Measurements from ENCODE around the gene BTBD16. TPM values are rescaled to one million over a fixed set of nuclear protein-coding genes. Genes with fewer than 3 reads are reported as not detected.

Gene BTBD16
- total and polyA plus RNA-seq, 2 donors (not counting 3 experiments of a cell fraction or from before 2014, with no cell fraction given), result 0.04 TPM; not detected in 1

DNA sequence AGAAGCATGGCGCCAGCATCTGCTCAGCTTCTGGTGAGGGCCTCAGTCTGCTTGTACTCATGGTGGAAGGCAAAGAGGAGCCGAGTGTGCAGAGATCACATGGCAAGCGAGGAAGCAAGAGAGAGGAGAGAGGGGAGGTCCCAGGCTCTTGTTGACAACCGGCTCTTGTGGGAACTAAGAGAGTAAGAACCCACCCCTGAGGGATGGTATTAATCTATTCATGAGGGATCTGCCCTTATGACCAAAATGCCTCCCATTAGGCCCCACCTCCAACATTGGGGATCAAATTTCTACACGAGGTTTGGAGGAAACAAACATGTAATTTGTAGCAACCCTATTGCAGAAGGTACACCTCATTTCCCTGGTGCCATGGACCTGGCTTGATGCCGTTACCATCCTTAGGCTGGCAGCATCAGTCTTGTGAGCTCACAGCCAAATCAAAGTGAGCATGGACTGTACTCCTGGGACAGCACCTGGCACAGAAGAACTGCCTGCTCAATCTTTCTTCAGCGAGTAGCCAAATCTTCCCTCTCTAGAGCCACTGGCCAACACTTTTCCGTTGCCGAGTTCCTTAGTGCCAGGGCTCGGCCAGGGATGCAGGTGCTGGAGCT lies 6.5 kb downstream of the BTBD16 start:
- BruUV-seq (replicated peaks), result no TSS peak
- no peak overlapping the region for H2AFZ ChIP-seq (ENCODE audit: low read depth, low read length)
- H3K9me3 ChIP-seq (replicated peaks; ENCODE audit: control insufficient read depth, insufficient read depth, low read length), result no peaks in the 10 kb centered on the region
- H4K20me1 ChIP-seq (replicated peaks; ENCODE audit: control insufficient read depth, extremely low read depth, insufficient read depth, low read length), result no peaks in the 10 kb centered on the region
- ChIA-PET POLR2A (no interaction called here), CTCF (interaction anchor here (0.7 to 3.2 kb wide), 5 partner anchors 9 to 377 kb away, joined by 3 to 30 read pairs (median 6); no protein-coding TSS in a partner anchor)
- no peaks in the 10 kb centered on the region for H3K9me1 ChIP-seq (replicated peaks; ENCODE audit: control insufficient read depth, extremely low read depth, insufficient read depth, low read length)
- FAIRE-seq, result no peak
- dilution Hi-C loops (cut with MboI; ENCODE audit: extremely low pct_ligation_motif_present, low sequenced_read_pairs), result loop anchor here (25.0 kb wide), 1 partner anchor 160 kb away; no protein-coding TSS in a partner anchor
- no peak overlapping the region for H3K27ac ChIP-seq (ENCODE audit: insufficient read depth, low read depth, low read length)
- intact Hi-C loops (cut with micrococcal nuclease), result no loop called here
- H3K4me2 ChIP-seq (ENCODE audit: insufficient read depth, low read length), result no peak overlapping the region
- no peaks in the 10 kb centered on the region for H3K79me2 ChIP-seq (ENCODE audit: control insufficient read depth, insufficient read depth, low read length)
- DNase-seq (ENCODE audit: low read depth, low spot score), result no peak
- no peaks in the 10 kb centered on the region for H3K27me3 ChIP-seq (ENCODE audit: control insufficient read depth in 2 of 2, insufficient read depth in 2 of 2, low read length in 2 of 2)
- H3K4me3 ChIP-seq (replicated peaks in 1 of 3; ENCODE audit: insufficient read depth in 1 of 3, low read depth in 1 of 3, low read length in 3 of 3), result no peak overlapping the region
- no peak overlapping the region for H3K9ac ChIP-seq (replicated peaks; ENCODE audit: extremely low read depth, insufficient read depth, low read length)
- TF ChIP-seq, protein P1, sequence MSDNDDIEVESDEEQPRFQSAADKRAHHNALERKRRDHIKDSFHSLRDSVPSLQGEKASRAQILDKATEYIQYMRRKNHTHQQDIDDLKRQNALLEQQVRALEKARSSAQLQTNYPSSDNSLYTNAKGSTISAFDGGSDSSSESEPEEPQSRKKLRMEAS (IDR thresholded peaks at IDR 0.05; ENCODE audit: insufficient read depth, insufficient read length), result no peak
- TF ChIP-seq GATA2 (IDR thresholded peaks at IDR 0.05; ENCODE audit: insufficient read depth, insufficient read length, low read depth, low read length) (no peak), JUN (IDR thresholded peaks at IDR 0.05; ENCODE audit: borderline replicate concordance, insufficient read depth, insufficient read length, low read depth) (no peak)
- no peaks in the 10 kb centered on the region for H3K36me3 ChIP-seq (ENCODE audit: control insufficient read depth in 2 of 2, extremely low read depth in 1 of 2, insufficient read depth in 2 of 2, low read length in 2 of 2)
- H3K4me1 ChIP-seq (ENCODE audit: control insufficient read depth, extremely low read depth, insufficient read depth, low read length), result peaks cover 2% of the 10 kb centered on the region

DNA sequence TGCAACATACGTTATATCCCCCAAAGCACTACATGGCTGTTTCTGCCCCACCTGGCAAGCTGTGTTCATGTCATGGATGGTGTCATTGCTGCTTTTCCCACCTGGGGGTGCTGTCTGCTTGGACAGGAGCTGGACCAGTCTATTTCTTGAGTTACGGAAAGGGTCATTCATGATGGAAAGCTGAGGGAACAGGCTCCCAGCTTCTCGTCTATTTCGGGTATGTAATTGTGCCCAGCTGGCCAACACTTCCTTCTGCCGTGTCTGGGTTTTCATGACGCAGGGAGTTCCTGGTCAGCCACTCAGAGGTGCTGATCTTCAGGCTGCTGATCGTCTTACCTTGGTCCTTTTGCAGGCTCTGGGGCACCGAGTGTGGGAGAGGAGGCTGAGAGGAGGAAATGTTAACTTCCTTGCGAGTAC lies 8.6 kb downstream of the BTBD16 start:
- intact Hi-C loops (cut with micrococcal nuclease), result loop anchor here (1.0 kb wide), 5 partner anchors 63 to 425 kb away; no protein-coding TSS in a partner anchor
- ChIA-PET CTCF (interaction anchor here (0.5 to 4.2 kb wide), 58 partner anchors 8 to 764 kb away, joined by 3 to 77 read pairs (median 4); partner anchors contain the start of genes BTBD16, C10orf120 and PLEKHA1), POLR2A (no interaction called here)
- Histone ChIP-seq H3K27me3 (ENCODE audit: control insufficient read depth in 2 of 2, insufficient read depth in 2 of 2, low read length in 2 of 2) (no peaks in the 10 kb centered on the region), H3K9ac (replicated peaks; ENCODE audit: extremely low read depth, insufficient read depth, low read length) (no peak overlapping the region), H3K79me2 (ENCODE audit: control insufficient read depth, insufficient read depth, low read length) (no peaks in the 10 kb centered on the region), H4K20me1 (replicated peaks; ENCODE audit: control insufficient read depth, extremely low read depth, insufficient read depth, low read length) (no peaks in the 10 kb centered on the region), H3K4me2 (ENCODE audit: insufficient read depth, low read length) (no peak overlapping the region), H3K4me3 (replicated peaks in 1 of 3; ENCODE audit: insufficient read depth in 1 of 3, low read depth in 1 of 3, low read length in 3 of 3) (no peak overlapping the region), H3K27ac (ENCODE audit: insufficient read depth, low read depth, low read length) (no peak overlapping the region), H2AFZ (ENCODE audit: low read depth, low read length) (peak overlapping the region; percentile 69), H3K4me1 (ENCODE audit: control insufficient read depth, extremely low read depth, insufficient read depth, low read length) (peaks cover 2% of the 10 kb centered on the region), H3K36me3 (ENCODE audit: control insufficient read depth in 2 of 2, extremely low read depth in 1 of 2, insufficient read depth in 2 of 2, low read length in 2 of 2) (no peaks in the 10 kb centered on the region), H3K9me3 (replicated peaks; ENCODE audit: control insufficient read depth, insufficient read depth, low read length) (no peaks in the 10 kb centered on the region), H3K9me1 (replicated peaks; ENCODE audit: control insufficient read depth, extremely low read depth, insufficient read depth, low read length) (no peaks in the 10 kb centered on the region)
- TF ChIP-seq, protein P2, sequence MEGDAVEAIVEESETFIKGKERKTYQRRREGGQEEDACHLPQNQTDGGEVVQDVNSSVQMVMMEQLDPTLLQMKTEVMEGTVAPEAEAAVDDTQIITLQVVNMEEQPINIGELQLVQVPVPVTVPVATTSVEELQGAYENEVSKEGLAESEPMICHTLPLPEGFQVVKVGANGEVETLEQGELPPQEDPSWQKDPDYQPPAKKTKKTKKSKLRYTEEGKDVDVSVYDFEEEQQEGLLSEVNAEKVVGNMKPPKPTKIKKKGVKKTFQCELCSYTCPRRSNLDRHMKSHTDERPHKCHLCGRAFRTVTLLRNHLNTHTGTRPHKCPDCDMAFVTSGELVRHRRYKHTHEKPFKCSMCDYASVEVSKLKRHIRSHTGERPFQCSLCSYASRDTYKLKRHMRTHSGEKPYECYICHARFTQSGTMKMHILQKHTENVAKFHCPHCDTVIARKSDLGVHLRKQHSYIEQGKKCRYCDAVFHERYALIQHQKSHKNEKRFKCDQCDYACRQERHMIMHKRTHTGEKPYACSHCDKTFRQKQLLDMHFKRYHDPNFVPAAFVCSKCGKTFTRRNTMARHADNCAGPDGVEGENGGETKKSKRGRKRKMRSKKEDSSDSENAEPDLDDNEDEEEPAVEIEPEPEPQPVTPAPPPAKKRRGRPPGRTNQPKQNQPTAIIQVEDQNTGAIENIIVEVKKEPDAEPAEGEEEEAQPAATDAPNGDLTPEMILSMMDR (IDR thresholded peaks at IDR 0.05; ENCODE audit: extremely low read depth in 1 of 2, insufficient read depth in 1 of 2, low read depth in 1 of 2, low read length in 2 of 2), result peak; percentile 77 to 81
- TF ChIP-seq MYC (IDR thresholded peaks at IDR 0.05; ENCODE audit: low read depth, low read length), result no peak
- BruUV-seq (replicated peaks), result no TSS peak
- dilution Hi-C loops (cut with MboI; ENCODE audit: extremely low pct_ligation_motif_present, low sequenced_read_pairs), result loop anchor here (25.0 kb wide), 1 partner anchor 158 kb away; no protein-coding TSS in a partner anchor
- FAIRE-seq (peak; percentile 96), DNase-seq (ENCODE audit: low read depth, low spot score) (peak; percentile 74)
